HL-60 (cell line): ENCODE data around the gene GPR161.

Experiments
- DNase-seq, 2 experiments: peaks; one replicate each; pipeline ENCODE4 v3.0.0-alpha.2; 2010 to 2020; ENCODE audit warnings: low read depth in 1 of 2, low spot score in 1 of 2
- H3K27ac ChIP-seq: fragments of 250-450 bp; sonication (Bioruptor Pico); replicated peaks from 2 replicates; pipeline ENCODE4 v1.5.1; 2020; ENCODE audit warnings: mild to moderate bottlenecking, moderate library complexity
- H3K27me3 ChIP-seq: fragments of 250-450 bp; sonication (Bioruptor Pico); 2 replicates; pipeline ENCODE4 v1.5.1; 2021; ENCODE audit warnings: mild to moderate bottlenecking, moderate library complexity; ENCODE audit not compliant: insufficient read depth, poor library complexity, severe bottlenecking
- H3K4me3 ChIP-seq: replicated peaks from 2 replicates; pipeline ENCODE4 v1.5.1; 2011; ENCODE audit warnings: mild to moderate bottlenecking, control low read depth, low read length; ENCODE audit not compliant: insufficient read depth
- CTCF ChIP-seq: IDR thresholded peaks from one replicate; pipeline ENCODE4 v1.5.1; 2011; ENCODE audit warnings: low read length, control low read depth, inconsistent platforms; ENCODE audit not compliant: insufficient read depth
- GABPA ChIP-seq: IDR thresholded peaks from 2 replicates; pipeline ENCODE4 v1.6.1; 2012; ENCODE audit warnings: low read depth
- POLR2AphosphoS5 ChIP-seq: IDR thresholded peaks from 2 replicates; pipeline ENCODE4 v1.6.1; 2012; ENCODE audit warnings: low read depth
- REST ChIP-seq: IDR thresholded peaks from 2 replicates; pipeline ENCODE4 v1.6.1; 2012; ENCODE audit warnings: low read depth; ENCODE audit not compliant: insufficient replicate concordance
- SPI1 ChIP-seq: IDR thresholded peaks from 2 replicates; pipeline ENCODE4 v1.6.1; 2012; ENCODE audit warnings: low read depth, mild to moderate bottlenecking, borderline replicate concordance

Gene GPR161

GRCh38 chr1:168137515-168137821 is 738 bp upstream of the GPR161 start:
- DNase-seq = no peak
- Histone ChIP-seq H3K27me3 (peaks cover 27% of the 10 kb centered on the region), H3K27ac (no peak overlapping the region), H3K4me3 (no peak overlapping the region)
- TF ChIP-seq SPI1 (no peak), CTCF (no peak), POLR2AphosphoS5 (no peak), GABPA (no peak), REST (no peak)

GRCh38 chr1:168135921-168136708 is 615 bp downstream of the GPR161 start:
- H3K27ac ChIP-seq = no peak overlapping the region
- peaks cover 27% of the 10 kb centered on the region for H3K27me3 ChIP-seq

GRCh38 chr1:168135116-168135920 is 1.4 kb downstream of the GPR161 start:
- Histone ChIP-seq H3K4me3 (no peak overlapping the region), H3K27ac (no peak overlapping the region)
- DNase-seq = no peak

More at GRCh38 chr1:168135921-168136708, 615 bp downstream of the GPR161 start:
- TF ChIP-seq CTCF (no peak), SPI1 (no peak), POLR2AphosphoS5 (no peak)
- no peak for DNase-seq
- peak overlapping the region; percentile 56 for H3K4me3 ChIP-seq

More at GRCh38 chr1:168135116-168135920, 1.4 kb downstream of the GPR161 start:
- TF ChIP-seq REST = no peak
- no peak for TF ChIP-seq POLR2AphosphoS5
- TF ChIP-seq SPI1 = no peak
- TF ChIP-seq GABPA = no peak
- TF ChIP-seq CTCF = no peak
- peaks cover 27% of the 10 kb centered on the region for H3K27me3 ChIP-seq
